IMR-90 (cell line): ENCODE measurements around the gene RNU1-1. TPM values are rescaled to one million over a fixed set of nuclear protein-coding genes. Genes with fewer than 3 reads are reported as not detected.
"Not testable (repeated sequence)": the region's sequence is repeated elsewhere in the genome, so short reads cannot be mapped to it uniquely, and the experiment has no call there.

ENCODE experiments used
- ATAC-seq: fragments of 200-7000 bp; cut with Tn5 transposase; 2 replicates; pipeline ENCODE4 v1.9.1; 2020; ENCODE audit warnings: low read depth, mild to moderate bottlenecking, moderate library complexity
- BruUV-seq: library from RNA; stranded (reverse); fragments of 400-500 nt; replicated peaks from 2 replicates; lab custom pipeline; 2021; lab: Mats Ljungman, UMichigan
- CTCF ChIA-PET: fragments of 300-600 bp; formaldehyde crosslinking; extraction: SDS; loops from one replicate; lab custom pipeline; 2021; ENCODE audit warnings: antibody characterized with exemption; lab: Yijun Ruan, JAX
- POLR2A ChIA-PET: fragments of 300-600 bp; sonication (Branson Sonifier 250); formaldehyde crosslinking; loops from one replicate; lab custom pipeline; 2022; ENCODE audit warnings: antibody characterized with exemption; ENCODE audit not compliant: unreplicated experiment; lab: Charles Lee
- DNase-seq: peaks from one replicate; pipeline ENCODE4 v3.0.0; 2013
- H2AFZ ChIP-seq: replicated peaks from 2 replicates; pipeline ENCODE3; 2013; ENCODE audit warnings: low read length, mild to moderate bottlenecking; ENCODE audit not compliant: poor library complexity
- H2AK5ac ChIP-seq: 2 replicates; pipeline ENCODE4 v1.6.1; 2013; ENCODE audit warnings: low read depth, low read length, inconsistent platforms
- H2AK9ac ChIP-seq: replicated peaks from 2 replicates; pipeline ENCODE3; 2013; ENCODE audit warnings: mild to moderate bottlenecking, low read depth, low read length, moderate library complexity; ENCODE audit not compliant: poor library complexity
- H2BK120ac ChIP-seq: 2 replicates; pipeline ENCODE4 v1.6.1; 2013; ENCODE audit warnings: low read depth, low read length, inconsistent platforms
- H2BK15ac ChIP-seq: 3 replicates; pipeline ENCODE4 v1.6.1; 2013; ENCODE audit warnings: low read depth, low read length, inconsistent platforms
- H2BK20ac ChIP-seq: 2 replicates; pipeline ENCODE4 v1.6.1; 2013; ENCODE audit warnings: low read depth, mild to moderate bottlenecking, inconsistent platforms, low read length, moderate library complexity
- H2BK5ac ChIP-seq: 2 replicates; pipeline ENCODE4 v1.6.1; 2013; ENCODE audit warnings: mild to moderate bottlenecking, low read depth, low read length, inconsistent platforms; ENCODE audit not compliant: poor library complexity, severe bottlenecking
- H3K14ac ChIP-seq: replicated peaks from 2 replicates; pipeline ENCODE4 v1.6.1; 2013; ENCODE audit warnings: low read depth, low read length, inconsistent platforms
- H3K18ac ChIP-seq: 2 replicates; pipeline ENCODE4 v1.6.1; 2013; ENCODE audit warnings: low read depth, low read length, control low read depth
- H3K23ac ChIP-seq: 2 replicates; pipeline ENCODE4 v1.6.1; 2013; ENCODE audit warnings: low read depth, low read length, inconsistent platforms
- H3K27ac ChIP-seq: 2 replicates; pipeline ENCODE4 v1.5.1; 2013; ENCODE audit warnings: mild to moderate bottlenecking, control low read depth, low read length; ENCODE audit not compliant: insufficient read depth
- H3K27me3 ChIP-seq: 2 replicates; pipeline ENCODE4 v1.6.1; 2013; ENCODE audit warnings: low read length; ENCODE audit not compliant: control insufficient read depth, insufficient read depth
- H3K36me3 ChIP-seq: 2 replicates; pipeline ENCODE4 v1.6.1; 2013; ENCODE audit warnings: low read length, mixed read lengths; ENCODE audit not compliant: control insufficient read depth, insufficient read depth
- H3K4ac ChIP-seq: 2 replicates; pipeline ENCODE4 v1.6.1; 2013; ENCODE audit warnings: low read depth, low read length, inconsistent platforms
- H3K4me1 ChIP-seq: 2 replicates; pipeline ENCODE4 v1.6.1; 2013; ENCODE audit warnings: low read length, mixed read lengths; ENCODE audit not compliant: control insufficient read depth, insufficient read depth
- H3K4me2 ChIP-seq: 2 replicates; pipeline ENCODE4 v1.6.1; 2013; ENCODE audit warnings: low read depth, mild to moderate bottlenecking, control low read depth, low read length, moderate library complexity
- H3K4me3 ChIP-seq: 2 replicates; pipeline ENCODE4 v1.5.1; 2013; ENCODE audit warnings: low read depth, mild to moderate bottlenecking, control low read depth, low read length, moderate library complexity; ENCODE audit not compliant: insufficient read depth
- H3K56ac ChIP-seq: 2 replicates; pipeline ENCODE4 v1.6.1; 2013; ENCODE audit warnings: low read length, inconsistent platforms; ENCODE audit not compliant: insufficient read depth; ENCODE audit errors: extremely low read depth
- H3K79me1 ChIP-seq, 2 experiments: 2 replicates each; pipeline ENCODE4 v1.6.1; 2013; ENCODE audit warnings: low read length in 2 of 2, inconsistent platforms in 1 of 2, low read depth in 1 of 2
- H3K9ac ChIP-seq: 2 replicates; pipeline ENCODE4 v1.6.1; 2013; ENCODE audit warnings: low read depth, low read length, control low read depth
- H3K9me1 ChIP-seq: 2 replicates; pipeline ENCODE4 v1.6.1; 2013; ENCODE audit warnings: low read length, inconsistent platforms; ENCODE audit not compliant: insufficient read depth
- H3K9me3 ChIP-seq: 2 replicates; pipeline ENCODE4 v1.6.1; 2013; ENCODE audit warnings: low read length; ENCODE audit not compliant: control insufficient read depth, insufficient read depth
- H4K20me1 ChIP-seq: 2 replicates; pipeline ENCODE4 v1.6.1; 2013; ENCODE audit warnings: low read length, inconsistent platforms; ENCODE audit not compliant: insufficient read depth
- H4K5ac ChIP-seq: 2 replicates; pipeline ENCODE4 v1.6.1; 2013; ENCODE audit warnings: mild to moderate bottlenecking, low read depth, low read length, control low read depth
- H4K8ac ChIP-seq, 2 experiments: 2 replicates each; pipeline ENCODE4 v1.6.1; 2013; ENCODE audit warnings: low read depth in 2 of 2, low read length in 2 of 2, control low read depth in 1 of 2, inconsistent platforms in 1 of 2
- H4K91ac ChIP-seq: 2 replicates; pipeline ENCODE4 v1.6.1; 2013; ENCODE audit warnings: low read depth, low read length, inconsistent platforms; ENCODE audit not compliant: insufficient read depth
- WGBS, 2 experiments: methylation state at CpG; one replicate each; pipeline versions ENCODE4 v1.1.5 to v1.1.7; 2013; ENCODE audit warnings: missing lambda C conversion rate in 2 of 2; ENCODE audit not compliant: insufficient read length in 1 of 2; ENCODE audit errors: extremely low coverage in 2 of 2; 5-methylcytosine and 5-hydroxymethylcytosine counted together
- dilution Hi-C: fragments of 300-500 bp; cut with HindIII; formaldehyde crosslinking; loops from one replicate; pipeline ENCODE4 v1.14.3; 2018; ENCODE audit warnings: low sequenced_read_pairs; ENCODE audit not compliant: unreplicated experiment
- in situ Hi-C: fragments of 300-500 bp; cut with MboI; formaldehyde crosslinking; loops from 3 replicates; pipeline ENCODE4 v1.14.3; 2019; ENCODE audit warnings: low sequenced_read_pairs, inconsistent platforms, mixed read lengths
- intact Hi-C: fragments of 100-400 bp; cut with micrococcal nuclease; formaldehyde crosslinking; loops from 2 replicates; pipeline ENCODE4 v1.10.0; 2022
- polyA plus RNA-seq, 3 experiments: library from polyadenylated mRNA; depleted of rRNA; stranded (reverse); fragments of >200 nt; gene quantifications; 2 replicates each; pipeline ENCODE4 v1.2.3, GENCODE V29; 2012; ENCODE audit warnings: low replicate concordance in 1 of 3
- total RNA-seq: library from RNA; depleted of rRNA; stranded (reverse); fragments of >200 nt; gene quantifications from 2 replicates; pipeline ENCODE4 v1.2.3, GENCODE V29; 2012

The RNU1-1 gene
- total and polyA plus RNA-seq, 2 of the 4 experiments (the other 2 are of a cell fraction): under 0.01 TPM; not detected in 1

DNA sequence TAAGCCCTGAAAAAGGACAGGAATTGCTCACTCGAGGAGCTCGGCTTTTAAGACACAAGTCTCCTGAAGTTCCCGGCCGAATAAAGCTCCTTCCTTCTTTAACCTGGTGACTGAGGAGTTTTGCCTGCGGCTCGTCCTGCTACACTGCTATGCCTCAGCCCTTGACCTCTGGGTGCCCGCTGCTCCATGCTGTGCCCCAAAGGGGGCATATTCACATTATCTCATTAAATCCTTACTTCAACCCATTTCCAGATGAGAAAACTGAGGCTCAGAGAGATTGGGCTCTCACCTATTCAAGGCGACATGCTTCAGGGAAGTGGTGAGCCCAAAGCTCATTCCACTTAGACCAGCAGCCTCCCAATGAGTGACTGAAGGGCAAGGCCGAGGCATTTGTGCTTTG, 20.4 kb downstream of the RNU1-1 start:
- H4K91ac ChIP-seq, CTCF ChIA-PET, H3K4ac ChIP-seq, H2AK5ac ChIP-seq, H3K14ac ChIP-seq, H3K9me1 ChIP-seq, BruUV-seq, H3K9me3 ChIP-seq, H2AFZ ChIP-seq, H4K20me1 ChIP-seq, ATAC-seq, dilution Hi-C loops, DNase-seq, H3K9ac ChIP-seq, H2BK120ac ChIP-seq, H3K23ac ChIP-seq, H3K18ac ChIP-seq, in situ Hi-C loops, H2BK5ac ChIP-seq, H3K4me2 ChIP-seq, intact Hi-C loops, H3K4me1 ChIP-seq, H3K27ac ChIP-seq, H3K56ac ChIP-seq, H2BK20ac ChIP-seq, H2AK9ac ChIP-seq, H4K8ac ChIP-seq, H3K27me3 ChIP-seq, H3K4me3 ChIP-seq, POLR2A ChIA-PET, H2BK15ac ChIP-seq, H4K5ac ChIP-seq: not testable (repeated sequence)
- Histone ChIP-seq H3K79me1 (peaks cover 0 to 52% of the 10 kb centered on the region in 2 experiments; a peak in 2 of 4 replicates), H3K36me3 (peaks cover 14% of the 10 kb centered on the region)
- WGBS, 2 experiments: 93% methylated on average over 3 of the region's 9 CpGs; no CpG with 5 or more reads in 1 of the 2 experiments

DNA sequence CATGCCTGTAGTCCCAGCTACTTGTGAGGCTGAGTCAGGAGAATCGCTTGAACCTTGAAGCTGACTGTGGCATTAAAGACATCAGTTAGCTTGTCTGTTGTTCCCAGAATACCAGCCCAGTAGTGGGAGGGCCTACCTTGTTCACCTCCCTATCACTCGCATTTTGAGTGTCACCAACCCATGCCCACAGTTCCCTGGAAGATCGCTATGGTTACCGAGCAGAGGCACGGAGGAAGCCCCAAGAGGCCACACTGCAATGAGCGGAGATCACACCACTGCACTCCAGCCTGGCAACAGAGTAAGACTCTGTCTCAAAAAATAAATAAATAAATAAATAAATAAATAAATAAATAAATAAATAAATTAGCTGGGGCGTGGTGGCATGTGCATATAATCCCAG, 21.1 kb downstream of the RNU1-1 start:
- H2AK5ac ChIP-seq, H3K4ac ChIP-seq, H3K4me1 ChIP-seq, H3K4me3 ChIP-seq, H2BK15ac ChIP-seq, POLR2A ChIA-PET, BruUV-seq, CTCF ChIA-PET, H3K9me3 ChIP-seq, H3K9ac ChIP-seq, H4K91ac ChIP-seq, H3K4me2 ChIP-seq, H2BK120ac ChIP-seq, H3K9me1 ChIP-seq, H4K20me1 ChIP-seq, H3K23ac ChIP-seq, H3K27me3 ChIP-seq, H2AFZ ChIP-seq, dilution Hi-C loops, H2AK9ac ChIP-seq, H3K56ac ChIP-seq, intact Hi-C loops, in situ Hi-C loops, H3K27ac ChIP-seq: not testable (repeated sequence)
- H3K14ac ChIP-seq: peak overlapping the region; percentile 31; the same call in 1 of the 2 replicates
- H3K18ac ChIP-seq: 0 out of 2 replicates have a peak overlapping the region, but pooled peaks have one; percentile 28
- H3K36me3 ChIP-seq: peaks cover 14% of the 10 kb centered on the region
- peak overlapping the region; percentile 74 for H2BK5ac ChIP-seq
- peak overlapping the region in 1 of 2 experiments; percentile 60; a peak in 1 of 4 replicates for H4K8ac ChIP-seq
- no CpG with 5 or more reads among the region's 7 CpGs for WGBS, 2 experiments
- peak overlapping the region; percentile 26; the same call in 1 of the 2 replicates for H2BK20ac ChIP-seq
- peak overlapping the region; percentile 53; the same call in 1 of the 2 replicates for H4K5ac ChIP-seq
- ATAC-seq (0 out of 2 replicates have a peak, but pooled peaks have one; percentile 13), DNase-seq (peak; percentile 4)
- peaks cover 0 to 45% of the 10 kb centered on the region in 2 experiments; a peak in 2 of 4 replicates for H3K79me1 ChIP-seq
